Measurements from ENCODE around the gene DNAL1.

DNAL1 gene

DNA sequence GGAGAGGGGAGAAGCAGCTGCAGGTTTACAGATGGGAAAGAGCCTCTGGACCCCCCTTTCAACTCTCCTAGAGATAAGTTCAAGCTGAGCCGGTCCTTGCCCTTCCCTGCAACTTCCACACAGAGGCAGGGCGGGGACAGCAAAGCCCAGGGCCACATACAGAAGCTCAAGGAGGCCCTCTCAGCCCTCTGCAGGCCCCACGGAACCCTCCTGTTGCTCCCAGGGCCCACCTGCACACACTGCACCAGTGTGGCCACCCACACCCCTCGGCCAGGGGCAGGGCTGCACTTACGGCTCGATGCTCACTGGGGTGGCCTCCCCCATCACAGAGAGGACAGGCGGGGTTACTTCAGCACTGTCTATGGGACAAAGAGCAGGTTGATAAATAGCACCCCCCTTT is 82.4 kb downstream of the DNAL1 start:
- H3K4me3 ChIP-seq (ENCODE audit: low read depth, low read length) = no peak overlapping the region
- TF ChIP-seq, protein P1, sequence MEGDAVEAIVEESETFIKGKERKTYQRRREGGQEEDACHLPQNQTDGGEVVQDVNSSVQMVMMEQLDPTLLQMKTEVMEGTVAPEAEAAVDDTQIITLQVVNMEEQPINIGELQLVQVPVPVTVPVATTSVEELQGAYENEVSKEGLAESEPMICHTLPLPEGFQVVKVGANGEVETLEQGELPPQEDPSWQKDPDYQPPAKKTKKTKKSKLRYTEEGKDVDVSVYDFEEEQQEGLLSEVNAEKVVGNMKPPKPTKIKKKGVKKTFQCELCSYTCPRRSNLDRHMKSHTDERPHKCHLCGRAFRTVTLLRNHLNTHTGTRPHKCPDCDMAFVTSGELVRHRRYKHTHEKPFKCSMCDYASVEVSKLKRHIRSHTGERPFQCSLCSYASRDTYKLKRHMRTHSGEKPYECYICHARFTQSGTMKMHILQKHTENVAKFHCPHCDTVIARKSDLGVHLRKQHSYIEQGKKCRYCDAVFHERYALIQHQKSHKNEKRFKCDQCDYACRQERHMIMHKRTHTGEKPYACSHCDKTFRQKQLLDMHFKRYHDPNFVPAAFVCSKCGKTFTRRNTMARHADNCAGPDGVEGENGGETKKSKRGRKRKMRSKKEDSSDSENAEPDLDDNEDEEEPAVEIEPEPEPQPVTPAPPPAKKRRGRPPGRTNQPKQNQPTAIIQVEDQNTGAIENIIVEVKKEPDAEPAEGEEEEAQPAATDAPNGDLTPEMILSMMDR (IDR thresholded peaks at IDR 0.05; ENCODE audit: control insufficient read depth, extremely low read depth, insufficient read depth) = no peak
- no peak for DNase-seq (ENCODE audit: low read depth)

DNA sequence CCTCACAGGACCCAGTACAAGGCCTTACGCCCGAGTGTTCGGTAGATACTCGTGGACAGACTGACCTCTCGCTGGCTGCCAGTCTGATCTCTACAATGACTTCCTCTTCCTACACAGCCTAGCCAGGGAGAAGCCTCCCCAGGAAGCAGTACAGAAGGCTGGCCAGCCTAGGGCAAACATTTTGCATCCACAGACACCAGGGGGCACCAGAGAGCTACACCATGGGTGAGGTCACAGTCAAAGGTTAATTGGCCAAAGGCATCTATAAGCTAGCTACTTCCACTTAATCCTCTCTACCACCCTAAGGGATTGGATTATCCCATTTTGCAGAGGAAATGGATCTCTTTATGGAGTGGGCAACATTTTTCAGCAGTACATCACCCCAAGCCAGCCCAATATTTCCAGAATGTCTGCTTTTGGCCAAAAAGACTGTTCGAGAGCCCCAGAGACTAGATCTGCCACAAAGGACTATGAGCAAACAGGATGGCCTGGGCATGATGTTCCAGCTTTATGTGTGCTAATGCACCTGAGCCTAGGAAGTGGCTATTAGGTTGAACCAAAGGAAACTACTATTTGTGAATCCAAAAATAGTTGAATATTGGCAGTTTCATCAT is 84.0 kb downstream of the DNAL1 start:
- peak; percentile 50 for DNase-seq (ENCODE audit: low read depth)
- H3K4me3 ChIP-seq (ENCODE audit: low read depth, low read length) = no peak overlapping the region
- TF ChIP-seq, protein P1 (IDR thresholded peaks at IDR 0.05; ENCODE audit: control insufficient read depth, extremely low read depth, insufficient read depth) = peak; percentile 93

DNA sequence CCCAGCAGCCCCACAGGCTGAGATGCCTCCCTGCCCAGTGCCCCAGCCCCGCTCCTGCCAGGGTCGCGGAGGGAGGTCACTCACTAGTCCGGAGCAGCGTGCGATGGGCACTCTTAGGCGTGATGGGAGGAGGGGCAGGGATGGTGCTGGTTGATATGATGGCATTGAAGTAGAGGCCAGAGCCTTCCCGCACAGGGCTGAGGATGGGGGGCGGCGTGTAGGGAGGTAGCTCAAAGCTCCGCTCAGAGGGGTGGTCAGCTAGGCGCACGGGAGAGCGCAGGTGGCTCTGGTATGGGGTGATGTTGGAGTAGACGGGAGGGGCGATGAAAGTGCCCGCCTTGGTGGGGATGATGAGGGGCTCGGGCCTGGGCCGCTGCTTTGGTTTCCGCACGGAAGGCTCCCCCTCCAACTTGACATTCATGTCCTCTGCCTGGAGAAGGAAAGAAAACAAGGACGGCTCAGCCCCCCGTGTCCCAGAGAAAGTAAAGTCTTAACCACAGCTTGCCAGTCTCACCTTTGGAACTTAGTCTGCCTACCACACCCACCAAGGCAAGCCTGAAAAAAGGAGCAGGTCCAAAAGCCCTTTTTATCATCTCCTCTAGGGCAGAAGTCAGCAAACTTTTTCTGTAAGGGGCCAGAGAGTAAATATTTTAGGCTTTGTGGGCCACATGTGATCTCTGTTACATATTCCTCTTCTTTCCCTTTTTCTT is 84.9 kb downstream of the DNAL1 start:
- TF ChIP-seq, protein P1 (IDR thresholded peaks at IDR 0.05; ENCODE audit: control insufficient read depth, extremely low read depth, insufficient read depth) = no peak
- no peak for DNase-seq (ENCODE audit: low read depth)
- H3K4me3 ChIP-seq (ENCODE audit: low read depth, low read length) = no peak overlapping the region

DNA sequence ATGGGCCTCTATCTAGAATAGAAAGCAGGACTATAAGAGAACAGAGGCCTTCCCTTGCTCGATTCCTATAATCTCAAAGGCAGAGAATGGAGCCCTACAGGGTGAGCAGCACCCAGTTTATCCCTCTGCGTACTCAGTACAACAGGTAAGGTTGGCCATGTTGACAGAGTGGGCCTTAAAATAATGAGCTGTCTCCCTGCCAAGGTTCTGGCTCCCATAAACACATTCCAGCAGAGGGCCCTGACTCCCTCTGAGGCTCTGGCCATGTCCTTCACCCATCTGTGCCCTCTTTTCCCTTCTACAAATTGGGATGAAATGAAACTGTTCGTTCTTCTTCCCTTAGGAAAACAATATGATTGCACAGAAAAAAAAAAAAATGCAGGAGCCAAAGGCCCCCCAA is 86.3 kb downstream of the DNAL1 start:
- TF ChIP-seq, protein P1 (IDR thresholded peaks at IDR 0.05; ENCODE audit: control insufficient read depth, extremely low read depth, insufficient read depth) = peak; percentile 53
- peak; percentile 56 for DNase-seq (ENCODE audit: low read depth)
- no peak overlapping the region for H3K4me3 ChIP-seq (ENCODE audit: low read depth, low read length)

DNA sequence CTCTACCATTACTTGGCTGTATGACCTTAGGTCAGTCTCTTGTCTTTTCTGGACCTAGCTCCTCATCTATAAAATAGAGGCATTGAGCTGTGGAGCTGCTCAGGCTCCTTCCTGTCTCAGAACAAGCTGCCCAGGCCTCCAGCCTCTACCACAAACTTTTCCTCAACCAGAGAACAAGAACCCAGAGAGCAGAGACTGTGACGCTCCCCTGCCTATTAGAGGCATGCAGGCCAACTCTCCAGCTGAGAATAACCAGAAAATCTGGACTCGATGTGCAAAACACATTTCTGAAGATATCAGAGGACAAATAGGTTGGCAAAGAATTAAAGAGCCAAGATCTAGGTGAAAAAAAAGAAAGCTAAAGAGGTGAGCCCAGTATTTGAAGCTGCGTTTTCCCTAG is 87.2 kb downstream of the DNAL1 start:
- DNase-seq (ENCODE audit: low read depth) = no peak
- TF ChIP-seq, protein P1 (IDR thresholded peaks at IDR 0.05; ENCODE audit: control insufficient read depth, extremely low read depth, insufficient read depth) = no peak
- H3K4me3 ChIP-seq (ENCODE audit: low read depth, low read length) = no peak overlapping the region

DNA sequence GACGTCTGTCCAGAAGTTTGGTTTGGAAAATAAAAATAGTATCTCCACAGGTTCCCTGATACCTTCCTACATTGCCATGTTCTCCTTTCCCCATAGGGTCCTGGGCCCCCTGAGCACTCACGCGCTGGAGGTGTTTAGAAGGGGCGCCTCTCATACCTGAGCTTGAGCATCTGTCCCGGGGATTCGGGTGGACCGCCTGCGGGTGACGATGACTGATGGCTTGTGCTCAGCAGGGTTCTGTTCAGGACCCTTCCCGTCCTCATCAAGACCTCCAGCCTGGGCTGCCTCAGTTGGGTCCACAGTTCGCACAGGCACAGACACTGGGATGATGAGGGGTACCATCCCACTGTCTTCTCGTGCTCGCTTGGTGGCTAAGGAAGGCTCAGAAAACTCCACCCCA is 92.1 kb downstream of the DNAL1 start:
- no peak overlapping the region for H3K4me3 ChIP-seq (ENCODE audit: low read depth, low read length)
- TF ChIP-seq, protein P1 (IDR thresholded peaks at IDR 0.05; ENCODE audit: control insufficient read depth, extremely low read depth, insufficient read depth) = no peak
- DNase-seq (ENCODE audit: low read depth) = no peak

Measured in LNCaP clone FGC (cell line).